ENCODE measurements around the gene IGF1R.

Gene IGF1R

DNA sequence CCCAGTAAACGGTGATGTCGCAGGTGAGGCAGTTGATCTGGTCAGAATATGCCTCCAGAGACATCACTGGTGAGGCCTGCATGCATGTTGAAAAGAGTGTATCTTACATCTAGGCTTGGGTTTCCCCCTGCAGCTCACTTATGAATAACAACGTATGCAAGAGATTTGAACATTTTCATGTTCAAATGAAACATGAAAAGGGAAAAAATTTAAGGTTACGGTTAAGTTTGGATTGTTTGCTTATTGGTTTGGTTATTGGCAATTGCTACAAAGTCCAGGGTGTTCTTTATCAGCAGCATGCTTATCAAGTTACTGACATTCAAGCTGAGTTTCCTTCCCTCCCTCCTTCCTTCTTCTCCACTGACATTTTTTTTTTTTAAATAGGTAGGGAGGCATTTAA lies 123.2 kb downstream of the IGF1R start:
- peak; percentile 25 for DNase-seq (ENCODE audit: low read depth, low spot score)
- TF ChIP-seq, protein P1, sequence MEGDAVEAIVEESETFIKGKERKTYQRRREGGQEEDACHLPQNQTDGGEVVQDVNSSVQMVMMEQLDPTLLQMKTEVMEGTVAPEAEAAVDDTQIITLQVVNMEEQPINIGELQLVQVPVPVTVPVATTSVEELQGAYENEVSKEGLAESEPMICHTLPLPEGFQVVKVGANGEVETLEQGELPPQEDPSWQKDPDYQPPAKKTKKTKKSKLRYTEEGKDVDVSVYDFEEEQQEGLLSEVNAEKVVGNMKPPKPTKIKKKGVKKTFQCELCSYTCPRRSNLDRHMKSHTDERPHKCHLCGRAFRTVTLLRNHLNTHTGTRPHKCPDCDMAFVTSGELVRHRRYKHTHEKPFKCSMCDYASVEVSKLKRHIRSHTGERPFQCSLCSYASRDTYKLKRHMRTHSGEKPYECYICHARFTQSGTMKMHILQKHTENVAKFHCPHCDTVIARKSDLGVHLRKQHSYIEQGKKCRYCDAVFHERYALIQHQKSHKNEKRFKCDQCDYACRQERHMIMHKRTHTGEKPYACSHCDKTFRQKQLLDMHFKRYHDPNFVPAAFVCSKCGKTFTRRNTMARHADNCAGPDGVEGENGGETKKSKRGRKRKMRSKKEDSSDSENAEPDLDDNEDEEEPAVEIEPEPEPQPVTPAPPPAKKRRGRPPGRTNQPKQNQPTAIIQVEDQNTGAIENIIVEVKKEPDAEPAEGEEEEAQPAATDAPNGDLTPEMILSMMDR (IDR thresholded peaks at IDR 0.05; ENCODE audit: low read depth, low read length): no peak
- no peak overlapping the region for H3K4me3 ChIP-seq (ENCODE audit: low read depth, low read length)
- in situ Hi-C loops (cut with HindIII; ENCODE audit: low sequenced_read_pairs): no loop called here

DNA sequence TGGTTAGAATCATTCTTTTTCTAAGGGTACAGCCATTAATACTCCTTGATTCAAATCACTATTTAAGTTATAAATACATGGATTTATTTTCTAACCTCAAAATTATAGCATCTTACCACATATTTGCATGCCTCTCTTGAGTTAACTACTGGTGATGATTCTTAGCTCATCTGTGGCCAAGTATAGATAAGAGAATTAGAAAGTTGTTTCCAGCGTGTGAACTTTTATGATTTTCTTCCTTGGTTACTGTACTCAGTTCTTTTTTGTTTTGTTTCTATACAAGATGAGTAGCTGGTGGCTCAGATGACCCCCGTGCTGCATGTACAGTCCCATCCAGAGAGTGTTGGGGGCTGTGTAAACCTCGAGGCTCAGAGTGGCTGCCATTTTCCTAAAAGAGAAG lies 124.6 kb downstream of the IGF1R start:
- in situ Hi-C loops (cut with HindIII; ENCODE audit: low sequenced_read_pairs): no loop called here
- DNase-seq (ENCODE audit: low read depth, low spot score): no peak

DNA sequence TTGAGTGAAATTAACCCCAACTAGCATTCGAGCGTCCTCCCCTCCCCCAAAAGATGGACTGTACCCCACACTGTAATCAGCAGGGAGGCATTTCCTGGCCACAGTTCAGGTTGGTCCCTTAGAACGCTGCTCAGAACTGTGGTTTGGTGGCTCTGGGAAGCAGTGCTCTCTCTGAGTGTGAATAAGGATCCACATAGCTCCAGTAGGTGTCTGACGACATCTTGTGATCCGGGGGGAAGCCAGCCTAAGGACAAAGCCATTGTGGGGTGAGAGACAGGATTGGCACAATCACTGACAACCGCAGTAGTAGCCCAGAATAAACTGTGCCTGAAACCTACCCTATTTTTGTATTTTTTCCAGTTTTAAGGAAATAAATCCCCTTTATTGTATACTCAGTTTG lies 125.3 kb downstream of the IGF1R start:
- no peak for DNase-seq (ENCODE audit: low read depth, low spot score)
- H3K4me3 ChIP-seq (ENCODE audit: low read depth, low read length): no peak overlapping the region
- TF ChIP-seq, protein P1 (IDR thresholded peaks at IDR 0.05; ENCODE audit: low read depth, low read length): no peak
- in situ Hi-C loops (cut with HindIII; ENCODE audit: low sequenced_read_pairs): no loop called here

More for the DNA sequence above, 124.6 kb downstream of the IGF1R start:
- TF ChIP-seq, protein P1 (IDR thresholded peaks at IDR 0.05; ENCODE audit: low read depth, low read length): no peak
- no peak overlapping the region for H3K4me3 ChIP-seq (ENCODE audit: low read depth, low read length)

DNA sequence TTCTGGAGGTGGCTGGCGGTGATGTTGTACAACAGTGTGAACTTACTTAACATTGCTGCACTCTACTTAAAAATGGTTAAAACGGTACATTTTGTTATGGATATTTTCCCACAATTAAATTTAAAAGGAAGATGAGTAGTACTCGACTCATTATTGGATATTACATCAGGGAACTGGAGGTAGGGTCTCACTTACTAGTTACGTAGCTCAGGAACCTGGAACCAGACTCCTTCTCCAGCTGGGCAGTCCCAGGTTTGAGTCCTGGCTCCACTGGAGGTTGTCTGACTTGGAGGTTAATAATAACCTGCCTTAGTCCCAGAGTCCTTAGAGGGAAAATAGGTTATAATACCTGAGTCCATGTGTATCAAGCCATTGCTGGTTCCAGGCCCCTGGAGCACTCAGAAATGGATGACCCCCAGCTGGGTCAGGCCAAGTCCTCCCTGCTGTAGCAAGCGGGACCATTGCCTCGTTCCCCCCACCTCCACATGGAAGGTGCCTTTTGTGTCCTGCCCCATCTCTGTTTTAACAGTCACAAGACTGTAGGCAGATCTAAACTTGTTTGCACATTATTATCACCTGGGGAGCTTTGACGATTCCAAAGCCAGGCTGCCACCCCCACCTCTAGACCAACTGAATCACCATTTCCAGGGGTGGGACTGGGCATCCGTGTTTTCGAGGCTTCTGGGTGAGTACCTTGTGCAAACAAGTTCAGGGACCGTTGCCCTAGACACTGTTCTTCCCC lies 126.6 kb downstream of the IGF1R start:
- H3K4me3 ChIP-seq (ENCODE audit: low read depth, low read length): no peak overlapping the region
- TF ChIP-seq, protein P1 (IDR thresholded peaks at IDR 0.05; ENCODE audit: low read depth, low read length): no peak
- DNase-seq (ENCODE audit: low read depth, low spot score): no peak
- in situ Hi-C loops (cut with HindIII; ENCODE audit: low sequenced_read_pairs): no loop called here

DNA sequence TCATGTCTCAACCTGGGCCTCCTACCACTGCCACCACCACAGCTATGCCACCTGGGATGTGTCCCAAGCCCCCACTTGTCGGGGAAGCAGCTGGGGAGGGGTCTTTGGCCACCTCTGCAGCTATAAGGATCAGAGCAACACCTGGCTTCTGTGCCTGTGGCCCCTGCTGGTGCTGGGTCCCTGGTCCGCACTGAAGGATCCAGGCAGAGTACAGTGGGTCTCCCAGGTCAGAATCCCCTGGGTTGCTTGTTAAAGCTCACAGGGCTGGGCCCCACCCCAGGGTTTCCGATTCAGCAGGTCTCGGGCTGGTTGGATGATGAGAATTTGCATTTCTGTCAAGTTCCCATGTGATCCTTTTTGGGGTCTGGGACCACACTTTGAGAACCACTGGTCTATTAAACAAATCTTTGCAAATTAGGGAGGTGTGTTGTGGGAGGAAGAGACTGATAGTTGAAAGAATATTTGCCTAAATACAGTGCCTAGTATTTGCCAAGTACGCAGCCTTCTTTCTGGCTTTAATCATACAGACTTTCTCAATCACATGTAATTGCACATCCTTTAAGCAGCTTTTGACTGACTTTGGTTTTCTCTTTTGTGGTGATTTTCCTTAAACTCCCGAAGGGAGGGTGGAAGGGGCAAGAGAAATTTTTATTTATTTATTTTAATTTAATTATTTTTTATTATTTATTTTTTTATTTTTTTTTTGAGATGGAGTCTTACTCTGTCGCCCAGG lies 127.3 kb downstream of the IGF1R start:
- TF ChIP-seq, protein P1 (IDR thresholded peaks at IDR 0.05; ENCODE audit: low read depth, low read length): no peak
- DNase-seq (ENCODE audit: low read depth, low spot score): no peak
- in situ Hi-C loops (cut with HindIII; ENCODE audit: low sequenced_read_pairs): no loop called here
- H3K4me3 ChIP-seq (ENCODE audit: low read depth, low read length): no peak overlapping the region

DNA sequence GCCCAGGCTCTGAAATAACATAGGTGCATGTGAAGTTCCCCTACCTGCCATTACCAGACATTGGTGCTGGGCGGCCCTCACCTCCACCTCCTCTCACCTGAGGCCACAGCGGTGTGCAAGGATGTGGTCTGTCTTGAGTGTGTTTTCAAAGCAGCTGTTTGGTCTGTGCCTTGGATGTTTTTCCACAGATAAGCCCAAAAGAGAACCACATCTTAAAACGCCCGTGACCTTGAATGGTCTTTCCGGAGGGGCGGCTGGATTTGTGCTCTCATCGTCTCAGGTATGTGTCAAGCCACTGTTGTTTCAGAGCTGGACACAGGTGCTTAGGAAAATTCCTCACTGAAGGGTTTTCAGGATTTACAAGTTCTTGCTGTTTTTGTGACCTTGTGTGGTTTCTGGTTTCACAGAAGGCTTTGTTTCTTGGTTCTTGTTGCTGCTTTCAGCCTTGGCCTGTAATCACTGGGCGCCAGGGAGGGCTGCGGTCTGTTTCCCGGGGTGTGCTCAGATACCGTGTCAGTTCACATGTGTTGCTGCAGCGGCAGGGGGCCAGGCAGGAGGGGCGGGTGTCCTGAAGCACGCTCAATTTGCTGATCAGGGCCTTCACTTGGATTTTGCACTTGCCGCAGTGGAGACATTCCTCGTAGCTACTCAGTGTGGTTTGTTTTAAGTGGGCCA lies 128.4 kb downstream of the IGF1R start:
- no peak overlapping the region for H3K4me3 ChIP-seq (ENCODE audit: low read depth, low read length)
- peak; percentile 88 for DNase-seq (ENCODE audit: low read depth, low spot score)
- TF ChIP-seq, protein P1 (IDR thresholded peaks at IDR 0.05; ENCODE audit: low read depth, low read length): no peak
- in situ Hi-C loops (cut with HindIII; ENCODE audit: low sequenced_read_pairs): no loop called here
